ENCODE data around the gene ZNF135. TPM values are rescaled to one million over a fixed set of nuclear protein-coding genes. Genes with fewer than 3 reads are reported as not detected.

ZNF135 gene
- total and polyA plus RNA-seq, 2 of the 13 experiments (the other 11 are each of a cell fraction or from before 2014, with no cell fraction given), result not detected

GRCh38 chr19:58038688-58039204 lies 20.3 kb upstream of the ZNF135 start (continued):
- TF ChIP-seq ZNF652 (CRISPR knock-in tag; IDR thresholded peaks at IDR 0.05; ENCODE audit: borderline replicate concordance, low read depth) (no peak), MATR3 (CRISPR knock-in tag; IDR thresholded peaks at IDR 0.05) (no peak), ZNF83 (CRISPR knock-in tag; IDR thresholded peaks at IDR 0.05; ENCODE audit: borderline replicate concordance) (no peak), ZNF282 (IDR thresholded peaks at IDR 0.05; ENCODE audit: partially characterized antibody) (no peak), MYC (CRISPR knock-in tag; IDR thresholded peaks at IDR 0.05; ENCODE audit: borderline replicate concordance) (peak; percentile 58; the same call in 1 of the 2 replicates), ZNF747 (CRISPR knock-in tag; IDR thresholded peaks at IDR 0.05; ENCODE audit: borderline replicate concordance) (no peak), ZNF383 (CRISPR knock-in tag; IDR thresholded peaks at IDR 0.05; ENCODE audit: borderline replicate concordance) (no peak), CERS6 (CRISPR knock-in tag; IDR thresholded peaks at IDR 0.05) (no peak), NFE2 (CRISPR knock-in tag; IDR thresholded peaks at IDR 0.05) (no peak), HNF4A (CRISPR knock-in tag; IDR thresholded peaks at IDR 0.05) (peak; percentile 76), ZBTB3 (CRISPR knock-in tag; IDR thresholded peaks at IDR 0.05; ENCODE audit: borderline replicate concordance, low read depth) (no peak), GATAD1 (CRISPR knock-in tag; IDR thresholded peaks at IDR 0.05) (no peak), ZNF354B (CRISPR knock-in tag; IDR thresholded peaks at IDR 0.05) (no peak), ZNF530 (CRISPR knock-in tag; IDR thresholded peaks at IDR 0.05; ENCODE audit: low read depth) (no peak), EZH2 (conservative IDR thresholded peaks at IDR 0.05; ENCODE audit: low read depth, low read length) (no peak), TRAFD1 (CRISPR knock-in tag; IDR thresholded peaks at IDR 0.05; ENCODE audit: borderline replicate concordance) (0 out of 2 replicates have a peak, but pooled peaks have one; percentile 39), ZFP36L1 (CRISPR knock-in tag; IDR thresholded peaks at IDR 0.05) (no peak), NPAS2 (CRISPR knock-in tag; IDR thresholded peaks at IDR 0.05; ENCODE audit: borderline replicate concordance) (no peak), ZBTB46 (CRISPR knock-in tag; IDR thresholded peaks at IDR 0.05; ENCODE audit: borderline replicate concordance) (no peak), NFAT5 (CRISPR knock-in tag; IDR thresholded peaks at IDR 0.05) (no peak)

Measured in HepG2 (cell line).